SK-N-SH (cell line): ENCODE measurements around the gene C2orf15. TPM values are rescaled to one million over a fixed set of nuclear protein-coding genes. Genes with fewer than 3 reads are reported as not detected.

Experiments
- CTCF ChIA-PET: fragments of 300-600, 350-600 bp; formaldehyde crosslinking; extraction: SDS; loops from one replicate; lab custom pipeline; 2021; lab: Yijun Ruan, JAX
- POLR2A ChIA-PET: fragments of 350-600 bp; sonication (Branson Sonifier 250); formaldehyde crosslinking; extraction: SDS; loops from one replicate; lab custom pipeline; 2020; ENCODE audit warnings: antibody characterized with exemption, inconsistent platforms; lab: Yijun Ruan, JAX
- DNase-seq: peaks from one replicate; pipeline ENCODE4 v3.0.0; 2012
- H2AFZ ChIP-seq: fragments of 200-600 bp; sonication (generic); 2 replicates; pipeline ENCODE4 v1.8.1; 2016; ENCODE audit warnings: antibody characterized with exemption, mild to moderate bottlenecking, low read depth
- H3F3A ChIP-seq: fragments of 200-600 bp; sonication (generic); replicated peaks from 2 replicates; pipeline ENCODE3; 2016; ENCODE audit warnings: antibody characterized with exemption, mild to moderate bottlenecking; ENCODE audit not compliant: insufficient read depth
- H3K27ac ChIP-seq, 2 experiments: fragments of 200-500 bp in 1 of 2; fragments of 200-600 bp in 1 of 2; sonication (Bioruptor generic) in 1 of 2; sonication (generic), shearing (Covaris generic) in 1 of 2; 2 replicates each; pipeline versions ENCODE4 v1.5.1 to v1.6.1; 2014 to 2016; ENCODE audit warnings: low read depth in 2 of 2, inconsistent platforms in 1 of 2, low read length in 1 of 2, mild to moderate bottlenecking in 1 of 2, mixed read lengths in 1 of 2
- H3K27me3 ChIP-seq: fragments of 200-600 bp; sonication (generic), shearing (Covaris generic); 2 replicates; pipeline ENCODE4 v1.6.1; 2016; ENCODE audit warnings: mixed run types; ENCODE audit not compliant: insufficient read depth
- H3K36me3 ChIP-seq, 2 experiments: fragments of 200-500 bp in 1 of 2; fragments of 200-600 bp in 1 of 2; sonication (Bioruptor generic) in 1 of 2; sonication (generic) in 1 of 2; replicated peaks in 1 of 2; 2 replicates each; pipeline versions ENCODE3 to v1.5.1; 2014 to 2016; ENCODE audit warnings: low read length in 1 of 2, mild to moderate bottlenecking in 1 of 2; ENCODE audit not compliant: insufficient read depth in 2 of 2, control insufficient read depth in 1 of 2
- H3K4me1 ChIP-seq, 2 experiments: fragments of 200-500 bp in 1 of 2; fragments of 200-600 bp in 1 of 2; sonication (Bioruptor generic) in 1 of 2; sonication (generic), shearing (Covaris generic) in 1 of 2; 2 replicates each; pipeline versions ENCODE4 v1.5.1 to v1.6.1; 2014 to 2016; ENCODE audit warnings: low read depth in 1 of 2, low read length in 1 of 2, mixed run types in 1 of 2; ENCODE audit not compliant: insufficient read depth in 2 of 2, control insufficient read depth in 1 of 2
- H3K4me2 ChIP-seq: fragments of 200-600 bp; sonication (generic), shearing (Covaris generic); 2 replicates; pipeline ENCODE4 v1.6.1; 2017; ENCODE audit warnings: mixed run types
- H3K4me3 ChIP-seq, 2 experiments: fragments of 200-500 bp in 1 of 2; fragments of 200-600 bp in 1 of 2; sonication (Bioruptor generic) in 1 of 2; sonication (generic), shearing (Covaris generic) in 1 of 2; 2 replicates each; pipeline versions ENCODE4 v1.5.1 to v1.8.1; 2014 to 2016; ENCODE audit warnings: low read depth in 2 of 2, inconsistent platforms in 1 of 2, low read length in 1 of 2, mild to moderate bottlenecking in 1 of 2, mixed read lengths in 1 of 2, moderate library complexity in 1 of 2
- H3K79me2 ChIP-seq: fragments of 200-600 bp; sonication (generic); 2 replicates; pipeline ENCODE4 v1.8.1; 2017; ENCODE audit warnings: mild to moderate bottlenecking; ENCODE audit not compliant: insufficient read depth
- H3K9ac ChIP-seq: fragments of 200-600 bp; sonication (generic); 2 replicates; pipeline ENCODE4 v1.6.1; 2017; ENCODE audit warnings: mixed run types
- H3K9me2 ChIP-seq: fragments of 200-600 bp; sonication (generic); 2 replicates; pipeline ENCODE4 v1.6.1; 2017; ENCODE audit warnings: mixed run types
- H3K9me3 ChIP-seq: fragments of 200-600 bp; sonication (generic); 2 replicates; pipeline ENCODE4 v1.6.1; 2017; ENCODE audit warnings: mixed run types, mild to moderate bottlenecking, moderate library complexity
- H4K20me1 ChIP-seq: fragments of 200-600 bp; sonication (generic); 2 replicates; pipeline ENCODE4 v1.6.1; 2017; ENCODE audit warnings: mild to moderate bottlenecking, mixed run types; ENCODE audit not compliant: insufficient read depth
- CHD2 ChIP-seq: fragments of 150-350 bp; IDR thresholded peaks from 2 replicates; pipeline ENCODE4 v1.6.1; 2018; ENCODE audit warnings: low read length; ENCODE audit not compliant: partially characterized antibody
- CTCF ChIP-seq: fragments of 200-600 bp; sonication (generic); IDR thresholded peaks from 2 replicates; pipeline ENCODE4 v1.6.1; 2017; ENCODE audit warnings: antibody characterized with exemption, mild to moderate bottlenecking, moderate library complexity
- ELF1 ChIP-seq: IDR thresholded peaks from 2 replicates; pipeline ENCODE4 v1.4.0; 2012
- FOXJ3 ChIP-seq: sonication (generic); formaldehyde crosslinking; IDR thresholded peaks from 2 replicates; pipeline ENCODE4 v1.5.1; 2020; ENCODE audit warnings: mild to moderate bottlenecking, missing genetic modification reagents
- FOXM1 ChIP-seq: IDR thresholded peaks from 2 replicates; pipeline ENCODE4 v1.4.0; 2012; ENCODE audit warnings: low read depth, mild to moderate bottlenecking
- GABPA ChIP-seq: IDR thresholded peaks from 2 replicates; pipeline ENCODE4 v1.4.0; 2012; ENCODE audit warnings: low read depth, mild to moderate bottlenecking
- IRF3 ChIP-seq: fragments of 150-350 bp; IDR thresholded peaks from 2 replicates; pipeline ENCODE4 v1.6.1; 2016; ENCODE audit warnings: mild to moderate bottlenecking, low read depth, low read length
- JUND ChIP-seq: IDR thresholded peaks from 2 replicates; pipeline ENCODE4 v1.4.0; 2012
- MAX ChIP-seq: IDR thresholded peaks from 2 replicates; pipeline ENCODE4 v1.4.0; 2012; ENCODE audit warnings: low read depth
- MXI1 ChIP-seq: IDR thresholded peaks from 2 replicates; pipeline ENCODE4 v1.6.1; 2012; ENCODE audit warnings: mild to moderate bottlenecking, low read depth, low read length, improper control_type of control experiment
- NRF1 ChIP-seq: IDR thresholded peaks from 2 replicates; pipeline ENCODE4 v1.6.1; 2012; ENCODE audit warnings: low read depth, mild to moderate bottlenecking, low read length
- PBX3 ChIP-seq: IDR thresholded peaks from 2 replicates; pipeline ENCODE4; 2012
- POLR2AphosphoS5 ChIP-seq: IDR thresholded peaks from 2 replicates; pipeline ENCODE4 v1.6.1; 2012; ENCODE audit warnings: low read depth, low read length
- REST ChIP-seq: IDR thresholded peaks from 2 replicates; pipeline ENCODE4 v1.6.1; 2012; ENCODE audit warnings: mild to moderate bottlenecking, low read depth, low read length, moderate library complexity
- RFX5 ChIP-seq: IDR thresholded peaks from 2 replicates; pipeline ENCODE4 v1.6.1; 2012; ENCODE audit warnings: mild to moderate bottlenecking, improper control_type of control experiment, low read length
- RXRA ChIP-seq: IDR thresholded peaks from 2 replicates; pipeline ENCODE4 v1.4.0; 2012; ENCODE audit warnings: low read depth, mild to moderate bottlenecking, borderline replicate concordance
- SIN3A ChIP-seq: IDR thresholded peaks from 2 replicates; pipeline ENCODE4 v1.6.1; 2012; ENCODE audit warnings: low read depth, mild to moderate bottlenecking, low read length, moderate library complexity, borderline replicate concordance
- TAF1 ChIP-seq: IDR thresholded peaks from 2 replicates; pipeline ENCODE4 v1.6.1; 2012; ENCODE audit warnings: low read depth, mild to moderate bottlenecking, low read length, moderate library complexity, borderline replicate concordance
- YY1 ChIP-seq: IDR thresholded peaks from 2 replicates; pipeline ENCODE4 v1.4.0; 2012; ENCODE audit warnings: low read depth, mild to moderate bottlenecking
- WGBS: methylation state at CpG from one replicate; pipeline ENCODE4 v1.1.6; 2017; ENCODE audit warnings: low lambda C conversion rate; 5-methylcytosine and 5-hydroxymethylcytosine counted together
- polyA plus RNA-seq, 3 experiments: library from polyadenylated mRNA; depleted of rRNA; stranded (reverse); fragments of >200 nt; gene quantifications; 2 replicates each; pipeline ENCODE4 v1.2.3, GENCODE V29; 2012
- TF ChIP-seq, protein P1 (sequence below): fragments of 150-350 bp; IDR thresholded peaks from 2 replicates; pipeline ENCODE4 v1.6.1; 2017; ENCODE audit warnings: antibody characterized with exemption, low read length, low read depth, borderline replicate concordance

Gene C2orf15
- polyA plus RNA-seq, 1 of the 3 experiments (the other 2 are of a cell fraction) = 0.25 TPM

- Histone ChIP-seq H4K20me1 (no peaks in the 10 kb centered on the region), H3K9me2 (no peaks in the 10 kb centered on the region), H3K27me3 (no peaks in the 10 kb centered on the region), H2AFZ (peak within 1 kb of the TSS; percentile 90), H3K9me3 (no peaks in the 10 kb centered on the region), H3K4me2 (peak within 1 kb of the TSS; percentile 83), H3K4me3 (peak within 1 kb of the TSS; percentile 83 to 88), H3K79me2 (no peaks in the 10 kb centered on the region), H3K36me3 (peaks cover 0 to 19% of the 10 kb centered on the region in 2 experiments), H3K27ac (peak within 1 kb of the TSS; percentile 78 to 80), H3K9ac (peak within 1 kb of the TSS; percentile 68), H3F3A (no peaks in the 10 kb centered on the region), H3K4me1 (peaks cover 0 to 8% of the 10 kb centered on the region in 2 experiments; a peak in 2 of 4 replicates)
- under 1% methylated on average over 44 of the region's 70 CpGs for WGBS
- POLR2A ChIA-PET = interaction anchor here (0.6 to 2.0 kb wide), 8 partner anchors 9 to 384 kb away, joined by 3 to 20 read pairs (median 4); partner anchors contain the start of genes C2orf15 and EIF5B
- CTCF ChIA-PET = interaction anchor here (0.7 to 2.2 kb wide), 7 partner anchors 12 to 335 kb away, joined by 3 to 6 read pairs (median 4); partner anchors contain the start of genes EIF5B and REV1
- DNase-seq = peak; percentile 98
- TF ChIP-seq GABPA (peak; percentile 90), ELF1 (peak; percentile 70), RXRA (no peak), POLR2AphosphoS5 (peak; percentile 93), TAF1 (peak; percentile 83), CTCF (peak; percentile 42), PBX3 (no peak), FOXJ3 (CRISPR knock-in tag) (peak; percentile 76; the same call in 1 of the 2 replicates), CHD2 (peak; percentile 69), IRF3 (no peak), SIN3A (peak; percentile 60), MXI1 (peak; percentile 94), YY1 (0 out of 2 replicates have a peak, but pooled peaks have one; percentile 38), NRF1 (peak; percentile 53), FOXM1 (no peak), MAX (peak; percentile 99), RFX5 (no peak), JUND (no peak), REST (peak; percentile 41; the same call in 1 of the 2 replicates)
- TF ChIP-seq, protein P1, sequence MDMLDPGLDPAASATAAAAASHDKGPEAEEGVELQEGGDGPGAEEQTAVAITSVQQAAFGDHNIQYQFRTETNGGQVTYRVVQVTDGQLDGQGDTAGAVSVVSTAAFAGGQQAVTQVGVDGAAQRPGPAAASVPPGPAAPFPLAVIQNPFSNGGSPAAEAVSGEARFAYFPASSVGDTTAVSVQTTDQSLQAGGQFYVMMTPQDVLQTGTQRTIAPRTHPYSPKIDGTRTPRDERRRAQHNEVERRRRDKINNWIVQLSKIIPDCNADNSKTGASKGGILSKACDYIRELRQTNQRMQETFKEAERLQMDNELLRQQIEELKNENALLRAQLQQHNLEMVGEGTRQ = no peak
These were observed 13.4 kb downstream of the C2orf15 start, which contains the start of the genes LIPT1 and TSGA10 for GRCh38 chr2:99154643-99155536. TSS of gene LIPT1 (plus strand) at chr2:99154967. CDS start at chr2:99161958, 6,991 bp downstream. TSS of gene TSGA10 (minus strand) at chr2:99154942. CDS start at chr2:99109439, 45,503 bp downstream.
